Suppressor macrophage treated with lipopolysaccharide for 1 hour (primary cell): ENCODE data around the gene ABTB2.
A peak's percentile ranks its signal among the peaks of the same experiment; 100 is the strongest.

Experiments
- DNase-seq, 3 donors: peaks; one replicate each; pipeline ENCODE4 v3.0.0-alpha.2; 2020 to 2022

Gene ABTB2

DNA sequence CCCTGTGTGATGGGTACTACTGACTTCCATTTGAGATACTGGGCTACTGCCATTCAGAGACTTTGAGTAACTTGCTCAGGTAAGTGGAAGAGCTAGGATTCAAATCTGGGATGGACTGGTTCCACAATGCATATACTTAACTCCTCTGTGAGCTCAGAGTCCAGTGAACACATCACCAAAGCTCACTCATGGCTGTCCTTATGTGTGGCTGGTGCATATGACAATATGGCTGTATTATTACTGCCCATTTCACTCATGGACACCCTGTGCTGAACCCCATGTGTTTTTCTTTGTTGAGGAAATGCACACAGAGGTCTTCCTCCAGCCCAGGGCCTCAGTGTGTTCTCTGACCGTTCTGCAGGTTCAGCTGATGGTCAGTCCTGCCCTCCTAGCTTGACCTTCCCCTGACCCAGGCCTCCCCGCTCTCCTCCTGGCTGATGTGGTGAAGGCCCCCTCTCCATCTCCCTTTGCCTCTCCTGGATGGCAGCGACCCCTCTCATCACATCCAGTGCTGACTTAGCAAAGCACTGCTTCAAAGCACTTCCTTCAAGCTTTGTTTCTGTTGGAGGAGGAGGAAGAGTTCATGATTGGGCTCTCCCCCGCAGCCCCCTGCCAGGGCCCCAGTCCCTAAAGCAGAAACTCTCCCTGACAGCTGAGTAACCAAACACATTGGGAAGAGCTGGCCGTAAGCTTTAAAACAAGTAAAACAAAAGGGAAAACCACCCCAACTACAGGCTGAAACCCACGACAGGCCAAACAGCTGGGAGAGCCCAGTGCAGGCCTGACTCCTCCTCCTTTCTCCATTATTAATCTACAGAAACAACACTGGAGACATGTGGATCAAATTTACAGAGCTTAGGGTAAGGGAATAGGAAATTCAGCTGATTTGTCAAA, 151.2 kb downstream of the ABTB2 start:
- peak in 2 of 3 donors; percentile 20 to 38 for DNase-seq

DNA sequence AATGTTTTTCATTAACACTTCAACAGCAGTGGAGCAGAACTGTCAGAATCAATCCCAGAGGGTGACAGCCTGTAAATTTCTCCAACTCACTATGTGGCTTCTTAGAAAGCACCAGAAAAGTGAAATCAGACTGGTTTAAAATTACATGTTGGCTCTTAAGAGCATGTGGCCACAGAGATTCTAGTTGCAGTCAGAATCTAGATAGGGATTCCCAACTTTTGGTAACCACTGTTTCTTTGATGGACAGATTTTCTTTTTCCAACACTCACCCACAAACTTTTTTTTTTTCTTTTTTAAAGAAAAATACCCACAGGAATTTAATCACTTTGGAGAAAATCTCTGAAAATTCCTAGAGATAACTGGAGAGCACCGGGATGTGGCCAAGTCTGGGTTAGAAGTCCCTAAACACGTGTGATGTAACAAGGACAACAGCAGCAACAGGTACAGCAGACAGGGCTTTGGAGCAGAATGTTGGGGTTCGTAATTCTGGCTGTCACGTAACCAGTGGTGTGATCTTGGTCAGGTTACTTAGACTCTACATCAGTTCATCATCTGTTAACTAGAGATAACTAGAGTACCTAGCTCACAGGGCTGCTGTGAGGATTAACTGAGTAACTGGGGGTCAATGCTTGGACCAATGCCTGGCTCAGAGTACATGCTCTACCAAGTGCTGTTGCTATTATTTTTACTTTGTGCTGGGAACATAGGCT, 152.3 kb downstream of the ABTB2 start:
- DNase-seq: no peak

DNA sequence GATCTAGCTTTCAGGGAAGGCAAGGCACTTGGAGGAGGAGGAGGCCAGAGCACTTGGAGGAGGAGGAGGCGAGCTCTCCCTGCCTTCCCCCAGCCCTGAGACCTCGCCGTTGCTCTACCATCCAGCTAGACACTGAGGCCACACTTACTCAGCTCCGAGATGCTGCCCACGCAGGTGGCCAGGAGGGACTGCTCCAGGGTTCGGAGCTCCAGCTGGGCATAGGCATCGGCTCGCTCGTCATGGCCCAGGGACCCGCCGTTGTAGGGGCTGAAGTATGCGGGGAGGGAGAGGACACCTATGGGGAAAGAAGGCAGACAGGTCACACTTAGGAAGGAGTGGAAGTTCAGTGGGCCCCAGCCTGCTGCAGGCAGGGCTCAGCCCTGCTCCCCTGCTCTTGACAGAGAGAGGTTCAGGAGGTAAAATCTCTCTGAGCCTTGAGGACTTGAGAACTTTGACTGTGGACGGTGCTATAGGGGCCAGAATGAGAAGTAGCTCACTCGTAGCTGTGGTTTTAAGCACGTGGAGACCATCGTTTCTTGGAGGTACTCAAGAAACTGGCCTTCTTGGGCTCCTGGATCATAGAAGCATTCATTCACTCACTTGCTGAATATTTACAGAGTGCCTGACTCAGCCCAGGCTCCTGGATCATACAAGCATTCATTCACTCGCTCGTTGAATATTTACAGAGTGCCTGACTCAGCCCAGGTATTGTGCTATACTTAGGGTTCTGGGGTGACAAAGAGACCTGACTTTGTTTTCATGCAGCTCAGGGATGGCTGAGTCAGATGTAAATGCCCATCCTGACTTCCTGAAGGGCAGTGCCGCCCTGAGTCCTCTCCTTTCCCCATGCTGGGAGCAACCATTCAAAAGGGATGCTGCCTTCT, 153.2 kb downstream of the ABTB2 start:
- no peak for DNase-seq

- no peak for DNase-seq
Observed at GRCh38 chr11:34203377-34203871, 154.4 kb downstream of the ABTB2 start.

- no peak for DNase-seq
Observed at GRCh38 chr11:34201129-34201528, 156.7 kb downstream of the ABTB2 start.

- DNase-seq: no peak
Observed at GRCh38 chr11:34199525-34199924, 158.3 kb downstream of the ABTB2 start.

- no peak for DNase-seq
Observed at GRCh38 chr11:34198523-34198922, 159.3 kb downstream of the ABTB2 start.

DNA sequence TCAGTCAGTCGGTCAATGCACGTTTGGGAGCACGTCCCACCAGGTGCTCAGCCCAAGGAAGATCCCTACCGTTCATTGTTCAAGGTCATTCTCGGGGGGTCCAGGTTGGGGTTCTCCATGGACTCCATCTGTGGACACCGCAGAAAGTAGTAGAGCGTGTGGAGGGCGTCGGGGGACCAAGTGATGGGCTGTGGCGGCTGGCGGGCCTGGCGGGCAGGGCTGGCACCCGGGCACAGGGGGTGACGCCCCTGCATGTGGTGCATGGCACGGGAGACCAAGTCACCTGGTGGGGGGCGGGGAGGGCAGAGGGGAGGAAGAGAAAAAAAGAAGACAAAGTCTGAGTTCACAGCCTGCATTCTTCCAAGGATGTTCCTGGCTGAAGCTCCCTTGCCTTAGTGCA, 160.6 kb downstream of the ABTB2 start:
- DNase-seq: no peak

DNA sequence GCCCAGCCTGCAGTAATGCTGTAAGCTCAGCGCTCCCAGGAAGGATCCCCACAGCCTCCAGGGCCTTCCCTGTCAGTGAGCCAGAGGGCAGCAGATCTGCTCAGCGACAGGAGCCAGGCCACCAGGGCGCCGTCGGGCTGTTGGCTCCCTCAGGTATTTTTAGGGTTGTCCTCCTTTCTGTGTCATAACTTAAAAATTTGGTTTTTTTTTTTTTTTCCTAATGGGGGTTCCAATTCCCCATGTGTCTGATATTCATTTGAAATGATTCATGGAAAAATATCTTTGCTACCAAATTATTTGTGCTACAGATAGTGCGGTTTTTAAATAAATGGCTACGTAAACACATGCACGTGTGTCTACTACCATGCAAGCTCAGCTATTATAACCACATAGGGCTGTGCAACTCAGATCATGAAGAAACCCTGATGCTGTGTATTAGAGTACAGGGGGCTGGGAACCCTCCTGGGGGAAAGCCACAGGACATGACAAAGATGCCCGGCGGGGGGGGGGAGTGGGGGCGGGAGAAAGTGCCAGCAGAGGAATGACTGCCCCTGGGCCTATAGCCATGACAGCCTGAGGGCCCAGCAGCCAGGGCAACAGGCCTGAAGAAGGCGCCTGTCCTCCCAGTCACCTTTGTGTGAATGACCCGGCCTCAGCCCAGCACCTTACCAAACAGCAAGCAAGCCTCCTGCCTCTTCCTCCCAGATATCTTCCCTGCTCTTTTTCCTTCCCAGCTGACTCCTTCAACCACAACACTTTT, 163.1 kb downstream of the ABTB2 start:
- no peak for DNase-seq

GRCh38 chr11:34192481-34193401, 165.1 kb downstream of the ABTB2 start:
- peak; percentile 43 to 69 (median 62) for DNase-seq

- DNase-seq: peak in 1 of 3 donors; percentile 32
Observed at GRCh38 chr11:34191578-34191977, 166.2 kb downstream of the ABTB2 start.

DNA sequence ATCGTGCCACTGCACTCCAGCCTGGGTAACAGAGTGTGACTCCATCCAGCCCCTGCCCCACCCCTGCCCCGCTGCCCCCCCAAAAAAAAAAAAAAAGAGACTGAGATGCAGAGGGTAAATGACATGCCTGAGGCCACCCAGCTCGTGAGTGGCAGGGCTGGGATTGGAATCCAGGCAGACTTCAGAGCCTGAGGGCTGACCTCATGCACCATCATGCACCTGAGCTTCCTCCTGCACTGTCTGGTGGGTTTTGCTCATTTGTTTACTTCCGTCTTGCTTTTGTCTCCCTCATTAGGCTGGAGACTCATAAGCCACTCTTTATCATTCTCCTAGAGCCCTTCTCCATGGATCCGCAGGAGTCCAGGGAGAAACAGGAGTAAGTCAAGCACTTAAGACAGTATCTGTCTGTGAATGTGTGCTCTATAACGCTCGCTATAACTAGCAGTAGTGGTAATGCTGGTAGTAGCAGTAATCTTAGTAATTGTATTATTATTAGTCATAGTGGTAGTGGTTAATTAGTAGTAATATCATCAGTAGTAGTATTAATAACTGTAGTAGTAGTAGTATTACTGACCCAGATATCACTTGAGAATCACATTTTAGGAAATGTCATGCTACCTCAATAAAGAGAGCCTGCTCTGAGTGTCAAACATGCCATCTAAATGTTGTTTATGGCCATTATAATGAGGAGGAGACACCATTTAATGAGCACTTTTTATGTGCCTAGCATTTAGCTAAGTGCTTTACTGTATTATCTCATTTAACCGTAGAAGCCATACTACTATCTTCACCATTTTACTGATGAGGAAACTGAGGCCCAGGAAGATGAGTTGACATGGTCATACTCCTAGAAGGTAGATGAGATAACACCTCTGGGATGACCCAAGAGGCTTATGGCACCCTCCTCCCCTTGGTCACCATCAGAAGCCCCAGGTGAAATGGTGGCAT, 167.3 kb downstream of the ABTB2 start:
- no peak for DNase-seq

GRCh38 chr11:34189191-34189590, 168.6 kb downstream of the ABTB2 start:
- no peak for DNase-seq

DNA sequence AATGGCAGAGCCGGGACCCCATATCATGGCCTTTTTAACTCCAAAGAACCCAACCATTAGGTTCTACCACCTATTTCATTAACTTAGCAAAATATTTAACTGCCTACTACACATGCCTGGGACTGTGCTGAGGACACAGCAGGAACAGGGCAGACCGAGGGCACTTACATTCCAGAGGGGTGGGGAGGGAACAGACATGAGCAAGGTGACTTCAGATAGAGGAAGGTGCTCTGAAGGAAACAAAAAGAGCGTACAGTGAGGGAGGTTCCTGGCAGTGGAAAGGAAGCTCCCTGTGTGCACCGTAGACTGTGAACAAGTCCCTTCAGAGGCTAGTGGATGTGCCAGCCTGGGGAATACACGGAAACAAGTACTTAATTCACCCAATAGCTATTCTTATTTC, 169.6 kb downstream of the ABTB2 start:
- no peak for DNase-seq

GRCh38 chr11:34185926-34186841, 171.6 kb downstream of the ABTB2 start:
- DNase-seq: no peak

GRCh38 chr11:34184505-34185015, 173.2 kb downstream of the ABTB2 start:
- no peak for DNase-seq

GRCh38 chr11:34183848-34184391, 173.9 kb downstream of the ABTB2 start:
- no peak for DNase-seq
